Hepatocyte (in vitro differentiated cells): Measurements from ENCODE around the gene SPATA12. TPM values are rescaled to one million over a fixed set of nuclear protein-coding genes. Genes with fewer than 3 reads are reported as not detected.

ENCODE experiments used
- DNase-seq: peaks from one replicate; pipeline ENCODE4 v3.0.0-alpha.2; 2016; ENCODE audit warnings: low spot score
- H2AFZ ChIP-seq: fragments of 200-600 bp; sonication (generic); 2 replicates; pipeline ENCODE4 v1.6.0; 2016; ENCODE audit warnings: antibody characterized with exemption, mild to moderate bottlenecking
- H3K27ac ChIP-seq: fragments of 200-600 bp; sonication (generic); 2 replicates; pipeline ENCODE4 v1.5.1; 2016; ENCODE audit warnings: mild to moderate bottlenecking
- H3K27me3 ChIP-seq: fragments of 200-600 bp; sonication (generic); 2 replicates; pipeline ENCODE4 v1.6.1; 2016
- H3K36me3 ChIP-seq: fragments of 200-600 bp; sonication (generic); replicated peaks from 2 replicates; pipeline ENCODE4 v1.5.1; 2016; ENCODE audit warnings: low read depth; ENCODE audit not compliant: insufficient read depth
- H3K4me1 ChIP-seq: fragments of 200-600 bp; sonication (generic); 2 replicates; pipeline ENCODE4 v1.5.1; 2016; ENCODE audit warnings: mild to moderate bottlenecking, moderate library complexity; ENCODE audit not compliant: insufficient read depth
- H3K4me2 ChIP-seq: fragments of 200-600 bp; sonication (generic); 2 replicates; pipeline ENCODE4 v1.6.0; 2016
- H3K4me3 ChIP-seq: fragments of 200-600 bp; sonication (generic); 2 replicates; pipeline ENCODE4 v1.5.1; 2016; ENCODE audit warnings: mild to moderate bottlenecking
- H3K79me2 ChIP-seq: fragments of 200-600 bp; sonication (generic); 2 replicates; pipeline ENCODE4 v1.6.0; 2017; ENCODE audit warnings: mild to moderate bottlenecking
- H3K9me2 ChIP-seq: fragments of 200-600 bp; sonication (generic); replicated peaks from 2 replicates; pipeline ENCODE4 v1.6.0; 2017; ENCODE audit warnings: mild to moderate bottlenecking; ENCODE audit not compliant: insufficient read depth
- H3K9me3 ChIP-seq: fragments of 200-600 bp; sonication (generic); 2 replicates; pipeline ENCODE4 v1.5.1; 2016; ENCODE audit warnings: low read depth, mild to moderate bottlenecking
- H4K20me1 ChIP-seq: fragments of 200-600 bp; sonication (generic); 2 replicates; pipeline ENCODE4 v1.6.0; 2016; ENCODE audit warnings: mild to moderate bottlenecking; ENCODE audit not compliant: insufficient read depth, poor library complexity, severe bottlenecking
- CTCF ChIP-seq: fragments of 200-600 bp; sonication (generic); IDR thresholded peaks from 2 replicates; pipeline ENCODE4 v1.5.1; 2016; ENCODE audit warnings: antibody characterized with exemption, mild to moderate bottlenecking; ENCODE audit not compliant: poor library complexity
- EZH2 ChIP-seq: fragments of 200-600 bp; sonication (generic); IDR thresholded peaks from 2 replicates; pipeline ENCODE4 v1.6.1; 2016; ENCODE audit warnings: antibody characterized with exemption, mild to moderate bottlenecking, borderline replicate concordance
- EZH2phosphoT487 ChIP-seq: fragments of 200-600 bp; sonication (generic); IDR thresholded peaks from one replicate; pipeline ENCODE4 v1.6.1; 2018; ENCODE audit warnings: antibody characterized with exemption, mild to moderate bottlenecking, low read depth, moderate library complexity; ENCODE audit not compliant: unreplicated experiment, severe bottlenecking
- WGBS: methylation state at CpG from one replicate; pipeline ENCODE4 v1.1.6; 2016; ENCODE audit warnings: low lambda C conversion rate; ENCODE audit errors: missing lambda C conversion rate; 5-methylcytosine and 5-hydroxymethylcytosine counted together
- polyA plus RNA-seq: library from polyadenylated mRNA; unstranded; fragments of >200 nt; fragmentation: Nextera tagmentation; extraction: Ambion mirVana; gene quantifications from 2 replicates; pipeline ENCODE4 v1.2.1, GENCODE V29; 2016
- total RNA-seq: library from RNA; depleted of rRNA; stranded (reverse); fragments of >200 nt; gene quantifications from 2 replicates; pipeline ENCODE4 v1.2.3, GENCODE V29; 2014

SPATA12 gene
- total and polyA plus RNA-seq, 2 experiments from 2014 or later = 0.10 to 0.25 TPM

GRCh38 chr3:57093971-57094535, 33.6 kb downstream of the SPATA12 start:
- Histone ChIP-seq H3K36me3 (no peaks in the 10 kb centered on the region), H3K27me3 (no peaks in the 10 kb centered on the region), H3K4me3 (no peak overlapping the region), H4K20me1 (no peaks in the 10 kb centered on the region), H3K9me3 (no peaks in the 10 kb centered on the region), H3K4me1 (no peaks in the 10 kb centered on the region), H3K27ac (no peak overlapping the region), H3K4me2 (no peak overlapping the region), H3K79me2 (no peaks in the 10 kb centered on the region), H3K9me2 (no peaks in the 10 kb centered on the region), H2AFZ (no peak overlapping the region)
- DNase-seq = no peak
- 91% methylated on average over 6 of the region's 6 CpGs for WGBS
- TF ChIP-seq CTCF (no peak), EZH2phosphoT487 (no peak)

GRCh38 chr3:57094575-57094974, 34.1 kb downstream of the SPATA12 start:
- no peaks in the 10 kb centered on the region for H3K9me2 ChIP-seq
- WGBS = 70% methylated on average over 4 of the region's 4 CpGs
- no peaks in the 10 kb centered on the region for H3K27me3 ChIP-seq
- DNase-seq = no peak
- H2AFZ ChIP-seq = no peak overlapping the region
- no peak overlapping the region for H3K27ac ChIP-seq
- no peaks in the 10 kb centered on the region for H3K36me3 ChIP-seq
- no peak overlapping the region for H3K4me2 ChIP-seq
- no peaks in the 10 kb centered on the region for H3K79me2 ChIP-seq
- TF ChIP-seq CTCF (no peak), EZH2phosphoT487 (no peak), EZH2 (no peak)
- no peaks in the 10 kb centered on the region for H4K20me1 ChIP-seq
- no peaks in the 10 kb centered on the region for H3K4me1 ChIP-seq
- H3K4me3 ChIP-seq = no peak overlapping the region
- H3K9me3 ChIP-seq = no peaks in the 10 kb centered on the region

- TF ChIP-seq EZH2phosphoT487 (no peak), CTCF (no peak), EZH2 (no peak)
- Histone ChIP-seq H2AFZ (no peak overlapping the region), H3K36me3 (no peaks in the 10 kb centered on the region), H3K4me3 (no peak overlapping the region), H3K27me3 (no peaks in the 10 kb centered on the region), H3K27ac (no peak overlapping the region), H3K4me1 (no peaks in the 10 kb centered on the region), H3K4me2 (no peak overlapping the region), H3K9me2 (no peaks in the 10 kb centered on the region), H3K79me2 (no peaks in the 10 kb centered on the region), H3K9me3 (no peaks in the 10 kb centered on the region), H4K20me1 (no peaks in the 10 kb centered on the region)
- DNase-seq = no peak
- WGBS = 94% methylated on average over 5 of the region's 5 CpGs
Measured at GRCh38 chr3:57095363-57095762, 34.9 kb downstream of the SPATA12 start.

- H3K79me2 ChIP-seq = no peaks in the 10 kb centered on the region
- no peaks in the 10 kb centered on the region for H3K4me1 ChIP-seq
- 96% methylated on average over 23 of the region's 23 CpGs for WGBS
- no peaks in the 10 kb centered on the region for H3K9me3 ChIP-seq
- no peak overlapping the region for H3K4me3 ChIP-seq
- TF ChIP-seq EZH2phosphoT487 = no peak
- no peak overlapping the region for H3K27ac ChIP-seq
- DNase-seq = no peak
- no peak overlapping the region for H3K4me2 ChIP-seq
- no peaks in the 10 kb centered on the region for H3K9me2 ChIP-seq
- no peak overlapping the region for H2AFZ ChIP-seq
- H3K36me3 ChIP-seq = no peaks in the 10 kb centered on the region
- no peaks in the 10 kb centered on the region for H4K20me1 ChIP-seq
- no peaks in the 10 kb centered on the region for H3K27me3 ChIP-seq
Measured at GRCh38 chr3:57097536-57097935, 37.1 kb downstream of the SPATA12 start.
